Sigmoid colon (tissue), 7 donors: ENCODE measurements around the gene METTL13. TPM values are rescaled to one million over a fixed set of nuclear protein-coding genes. Genes with fewer than 3 reads are reported as not detected.

Source experiments
- DNase-seq: peaks from one replicate; pipeline ENCODE4 v3.0.0-alpha.2; 2019
- H3K27ac ChIP-seq, 4 donors: fragments of 200-600 bp; sonication (generic); one replicate each; pipeline ENCODE4 v1.5.1; 2016 to 2019; ENCODE audit warnings: mild to moderate bottlenecking in 1 of 4
- H3K27me3 ChIP-seq, 3 donors: fragments of 200-600 bp; sonication (generic); one replicate each; pipeline ENCODE4 v1.5.1; 2019; ENCODE audit warnings: mild to moderate bottlenecking in 1 of 3
- H3K36me3 ChIP-seq, 4 donors: fragments of 200-600 bp; sonication (generic); one replicate each; pipeline ENCODE4 v1.5.1; 2016 to 2019
- H3K4me1 ChIP-seq, 4 donors: fragments of 200-600 bp; sonication (generic); one replicate each; pipeline ENCODE4 v1.5.1; 2017 to 2019
- H3K4me3 ChIP-seq, 4 donors: fragments of 200-600 bp; sonication (generic); one replicate each; pipeline ENCODE4 v1.5.1; 2017 to 2019; ENCODE audit warnings: mild to moderate bottlenecking in 2 of 4, moderate library complexity in 1 of 4
- H3K9me3 ChIP-seq, 4 donors: fragments of 200-600 bp in 3 of 4; sonication (generic) in 3 of 4; one replicate each; pipeline versions ENCODE4 v1.5.1 to v1.6.1; 2013 to 2019
- EP300 ChIP-seq, 4 donors: sonication (generic); formaldehyde crosslinking; IDR thresholded peaks; one replicate each; pipeline ENCODE4 v1.6.1; 2017; ENCODE audit warnings: antibody characterized with exemption in 4 of 4
- POLR2A ChIP-seq, 2 donors: fragments of 450-650 bp; IDR thresholded peaks; one replicate each; pipeline ENCODE4 v1.6.1; 2016; ENCODE audit warnings: antibody characterized with exemption in 2 of 2, mild to moderate bottlenecking in 2 of 2, moderate library complexity in 2 of 2
- POLR2AphosphoS5 ChIP-seq, 4 donors: sonication (generic); formaldehyde crosslinking; IDR thresholded peaks; one replicate each; pipeline ENCODE4 v1.6.1; 2017; ENCODE audit warnings: antibody characterized with exemption in 4 of 4
- WGBS, 2 donors: extraction: QIAGEN DNeasy Blood & Tissue Kit; methylation state at CpG; one replicate each; pipeline ENCODE4 v1.1.7; 2013; 5-methylcytosine and 5-hydroxymethylcytosine counted together
- intact Hi-C: fragments of 100-400 bp; cut with DNase I; formaldehyde crosslinking; loops from one replicate; pipeline ENCODE4 v1.15.1; 2023
- polyA plus RNA-seq, 3 donors: library from polyadenylated mRNA; stranded (reverse); fragments of 200-250 nt; gene quantifications; one replicate each; pipeline ENCODE4 v1.2.3, GENCODE V29; 2013
- total RNA-seq, 4 donors: library from RNA; depleted of rRNA; stranded (reverse); fragments of >200 nt; gene quantifications; one replicate each; pipeline ENCODE4 v1.1.0, GENCODE V29; 2016
- TF ChIP-seq, protein P1 (sequence below), 4 experiments: fragments of 450-650 bp in 3 of 4; fragments of 200-600 bp in 1 of 4; IDR thresholded peaks; one replicate each; pipeline ENCODE4 v1.5.1; 2016 to 2019; ENCODE audit warnings: antibody characterized with exemption in 4 of 4, mild to moderate bottlenecking in 3 of 4, moderate library complexity in 2 of 4
- donor health status: healthy with polysubstance abuse.
- donor health status: Bipolar disorder and iron deficiency.
- donor health status: healthy.

The METTL13 gene
- total and polyA plus RNA-seq, 7 donors, result 8.4 to 29.3 (median 16.1) TPM

DNA sequence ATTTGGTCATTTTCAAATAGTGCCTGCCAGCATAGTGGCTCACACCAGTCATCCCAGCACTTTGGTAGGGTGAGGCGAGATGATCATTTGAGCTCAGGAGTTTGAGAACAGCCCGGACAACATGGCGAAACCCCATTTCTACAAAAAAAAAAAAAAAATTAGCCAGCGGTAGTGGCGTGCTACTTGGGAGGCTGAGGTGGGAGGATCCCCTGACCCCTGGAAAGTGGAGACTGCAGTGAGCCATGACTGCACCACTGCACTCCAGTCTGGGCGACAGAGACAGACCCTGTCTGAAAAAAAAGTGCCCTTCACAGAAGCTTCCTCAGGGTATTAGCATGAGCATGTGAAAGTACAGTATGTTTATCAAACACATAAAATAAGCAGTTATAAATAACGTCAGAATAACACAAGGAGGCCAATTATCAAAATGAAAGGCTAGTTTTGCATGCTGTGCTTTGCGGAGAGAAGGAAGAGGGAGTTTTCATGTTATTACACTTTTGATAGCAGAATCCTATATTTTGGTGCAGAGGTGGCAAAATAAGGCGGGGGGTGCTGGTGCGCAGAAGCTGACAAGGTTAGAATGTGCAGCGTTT, 781 bp upstream of the METTL13 start:
- H3K27me3 ChIP-seq, result no peaks in the 10 kb centered on the region
- H3K9me3 ChIP-seq, result no peaks in the 10 kb centered on the region
- DNase-seq, result no peak
- peak overlapping the region; percentile 84 to 90 (median 89) for H3K27ac ChIP-seq
- TF ChIP-seq, protein P1, sequence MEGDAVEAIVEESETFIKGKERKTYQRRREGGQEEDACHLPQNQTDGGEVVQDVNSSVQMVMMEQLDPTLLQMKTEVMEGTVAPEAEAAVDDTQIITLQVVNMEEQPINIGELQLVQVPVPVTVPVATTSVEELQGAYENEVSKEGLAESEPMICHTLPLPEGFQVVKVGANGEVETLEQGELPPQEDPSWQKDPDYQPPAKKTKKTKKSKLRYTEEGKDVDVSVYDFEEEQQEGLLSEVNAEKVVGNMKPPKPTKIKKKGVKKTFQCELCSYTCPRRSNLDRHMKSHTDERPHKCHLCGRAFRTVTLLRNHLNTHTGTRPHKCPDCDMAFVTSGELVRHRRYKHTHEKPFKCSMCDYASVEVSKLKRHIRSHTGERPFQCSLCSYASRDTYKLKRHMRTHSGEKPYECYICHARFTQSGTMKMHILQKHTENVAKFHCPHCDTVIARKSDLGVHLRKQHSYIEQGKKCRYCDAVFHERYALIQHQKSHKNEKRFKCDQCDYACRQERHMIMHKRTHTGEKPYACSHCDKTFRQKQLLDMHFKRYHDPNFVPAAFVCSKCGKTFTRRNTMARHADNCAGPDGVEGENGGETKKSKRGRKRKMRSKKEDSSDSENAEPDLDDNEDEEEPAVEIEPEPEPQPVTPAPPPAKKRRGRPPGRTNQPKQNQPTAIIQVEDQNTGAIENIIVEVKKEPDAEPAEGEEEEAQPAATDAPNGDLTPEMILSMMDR (IDR thresholded peaks at IDR 0.05), result no peak
- peak in 1 of 4 donors; percentile 9 for TF ChIP-seq EP300 (IDR thresholded peaks at IDR 0.05)
- H3K4me3 ChIP-seq, result peak overlapping the region; percentile 37 to 84 (median 68)
- WGBS, 2 donors, result 44 to 45% methylated on average over 11 of the region's 11 CpGs
- H3K36me3 ChIP-seq, result peaks cover 0 to 21% (median under 1%) of the 10 kb centered on the region in 4 donors
- intact Hi-C loops, result loop anchor here (1.0 to 5.0 kb wide), 5 partner anchors 38 to 662 kb away; partner anchors contain the start of genes DNM3, PIGC, PRRC2C and VAMP4
- H3K4me1 ChIP-seq, result peaks cover 0 to 43% (median 33%) of the 10 kb centered on the region in 4 donors

DNA sequence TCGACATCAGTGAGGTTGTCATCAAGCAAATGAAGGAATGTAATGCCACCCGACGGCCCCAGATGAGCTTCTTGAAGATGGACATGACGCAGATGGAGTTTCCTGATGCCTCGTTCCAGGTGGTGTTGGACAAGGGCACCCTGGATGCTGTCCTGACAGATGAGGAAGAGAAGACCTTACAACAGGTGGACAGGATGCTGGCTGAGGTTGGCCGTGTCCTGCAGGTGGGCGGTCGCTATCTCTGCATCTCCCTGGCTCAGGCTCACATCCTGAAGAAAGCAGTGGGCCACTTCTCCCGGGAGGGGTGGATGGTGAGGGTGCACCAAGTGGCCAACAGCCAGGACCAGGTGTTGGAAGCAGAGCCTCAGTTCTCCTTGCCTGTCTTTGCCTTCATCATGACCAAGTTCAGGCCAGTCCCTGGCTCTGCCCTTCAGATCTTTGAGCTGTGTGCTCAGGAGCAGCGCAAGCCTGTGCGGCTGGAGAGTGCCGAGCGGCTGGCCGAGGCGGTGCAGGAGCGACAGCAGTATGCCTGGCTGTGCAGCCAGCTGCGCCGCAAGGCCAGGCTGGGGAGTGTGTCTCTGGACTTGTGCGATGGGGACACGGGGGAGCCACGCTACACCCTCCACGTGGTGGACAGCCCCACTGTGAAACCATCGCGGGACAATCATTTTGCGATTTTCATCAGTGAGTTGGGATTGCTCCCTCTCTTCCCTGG, 2.5 kb downstream of the METTL13 start:
- Histone ChIP-seq H3K9me3 (no peaks in the 10 kb centered on the region), H3K4me1 (peaks cover 0 to 48% (median 33%) of the 10 kb centered on the region in 4 donors), H3K27me3 (no peaks in the 10 kb centered on the region), H3K4me3 (no peak overlapping the region), H3K36me3 (peaks cover 7 to 54% (median 23%) of the 10 kb centered on the region in 4 donors), H3K27ac (no peak overlapping the region)
- 95% methylated on average over 25 of the region's 25 CpGs for WGBS, 2 donors
- DNase-seq, result no peak
- intact Hi-C loops, result loop anchor here (5.0 kb wide), 3 partner anchors 58 to 658 kb away; partner anchors contain the start of genes DNM3, PIGC and PRRC2C
- TF ChIP-seq, protein P1 (IDR thresholded peaks at IDR 0.05), result no peak
- TF ChIP-seq POLR2AphosphoS5 (IDR thresholded peaks at IDR 0.05), result no peak
- TF ChIP-seq POLR2A (IDR thresholded peaks at IDR 0.05), result no peak
- TF ChIP-seq EP300 (IDR thresholded peaks at IDR 0.05), result no peak

DNA sequence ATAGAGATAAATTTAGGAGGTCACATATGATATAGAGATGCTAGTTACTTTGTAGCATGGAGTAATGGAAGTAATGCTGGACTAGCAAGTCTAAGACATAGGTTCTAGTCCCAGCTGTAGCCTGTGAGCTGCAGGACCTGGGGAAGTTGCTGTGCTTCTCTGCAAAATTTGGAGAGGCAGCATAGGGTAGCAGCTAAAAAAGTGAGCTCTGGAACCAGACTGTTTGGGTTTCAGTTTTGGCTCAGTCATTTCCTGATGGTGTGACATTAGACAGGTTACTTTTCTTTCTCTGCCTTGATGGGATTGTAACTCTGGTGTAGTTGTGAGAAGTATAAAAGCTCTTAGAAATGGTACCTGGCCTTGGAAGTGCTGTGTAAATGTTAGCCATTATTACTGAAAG, 3.3 kb downstream of the METTL13 start:
- Histone ChIP-seq H3K36me3 (peaks cover 7 to 62% (median 25%) of the 10 kb centered on the region in 4 donors), H3K4me3 (no peak overlapping the region), H3K4me1 (peaks cover 0 to 48% (median 33%) of the 10 kb centered on the region in 4 donors)

DNA sequence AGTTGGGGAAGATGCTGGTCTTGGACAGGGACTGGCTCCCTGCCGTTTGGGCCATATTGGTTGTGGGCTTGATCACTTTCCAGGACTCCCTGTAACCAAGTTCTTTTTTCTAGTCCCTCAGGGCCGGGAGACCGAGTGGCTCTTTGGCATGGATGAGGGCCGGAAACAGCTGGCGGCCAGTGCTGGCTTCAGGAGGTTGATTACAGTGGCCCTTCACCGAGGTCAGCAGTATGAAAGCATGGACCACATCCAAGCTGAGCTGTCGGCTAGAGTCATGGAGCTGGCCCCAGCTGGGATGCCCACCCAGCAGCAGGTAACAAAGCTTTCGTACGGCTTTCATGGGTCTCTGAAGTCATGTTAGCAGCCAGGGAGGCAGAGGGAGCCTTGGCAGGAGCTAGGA, 4.3 kb downstream of the METTL13 start:
- H3K36me3 ChIP-seq, result peaks cover 12 to 72% (median 25%) of the 10 kb centered on the region in 4 donors
- no peak overlapping the region for H3K4me3 ChIP-seq
- H3K27ac ChIP-seq, result no peak overlapping the region
- TF ChIP-seq POLR2AphosphoS5 (IDR thresholded peaks at IDR 0.05), result no peak
- no peak for TF ChIP-seq EP300 (IDR thresholded peaks at IDR 0.05)
- TF ChIP-seq POLR2A (IDR thresholded peaks at IDR 0.05), result no peak
- TF ChIP-seq, protein P1 (IDR thresholded peaks at IDR 0.05), result no peak
- H3K9me3 ChIP-seq, result no peaks in the 10 kb centered on the region
- 93% methylated on average over 9 of the region's 9 CpGs for WGBS, 2 donors
- no peak for DNase-seq
- intact Hi-C loops, result no loop called here
- no peaks in the 10 kb centered on the region for H3K27me3 ChIP-seq
- peaks cover 0 to 42% (median 28%) of the 10 kb centered on the region in 4 donors for H3K4me1 ChIP-seq

More for the DNA sequence above, 3.3 kb downstream of the METTL13 start:
- no peak overlapping the region for H3K27ac ChIP-seq
- intact Hi-C loops, result loop anchor here (5.0 kb wide), 3 partner anchors 58 to 658 kb away; partner anchors contain the start of genes DNM3, PIGC and PRRC2C
- TF ChIP-seq, protein P1 (IDR thresholded peaks at IDR 0.05), result no peak
- no peaks in the 10 kb centered on the region for H3K27me3 ChIP-seq
- no peak for DNase-seq
- no peaks in the 10 kb centered on the region for H3K9me3 ChIP-seq
